HEK293T (cell line): ENCODE results near the gene NPHP4.

ENCODE experiments used
- BHLHE40 ChIP-seq: fragments of 450-650 bp; IDR thresholded peaks from 2 replicates; pipeline ENCODE4 v1.6.1; 2016; ENCODE audit warnings: mild to moderate bottlenecking, moderate library complexity, borderline replicate concordance
- FOXK2 ChIP-seq: fragments of 450-650 bp; IDR thresholded peaks from 2 replicates; pipeline ENCODE4 v1.6.1; 2016; ENCODE audit warnings: mild to moderate bottlenecking
- FOXM1 ChIP-seq: fragments of 450-650 bp; IDR thresholded peaks from 2 replicates; pipeline ENCODE4 v1.6.1; 2017; ENCODE audit warnings: mild to moderate bottlenecking, borderline replicate concordance
- NFRKB ChIP-seq: fragments of 450-650 bp; IDR thresholded peaks from 2 replicates; pipeline ENCODE4 v1.6.1; 2016; ENCODE audit warnings: mild to moderate bottlenecking, moderate library complexity
- SP1 ChIP-seq: fragments of 450-650 bp; IDR thresholded peaks from 2 replicates; pipeline ENCODE4 v1.6.1; 2017
- TARDBP ChIP-seq: fragments of 450-650 bp; IDR thresholded peaks from 2 replicates; pipeline ENCODE4 v1.6.1; 2016

- TF ChIP-seq SP1, result no peak
- no peak for TF ChIP-seq NFRKB
- TF ChIP-seq TARDBP, result no peak
- no peak for TF ChIP-seq FOXM1
- no peak for TF ChIP-seq FOXK2
- TF ChIP-seq BHLHE40, result no peak
Observed at GRCh38 chr1:5850503-5850902, 141.7 kb downstream of the NPHP4 start.
